GM12801 (cell line): ENCODE measurements around the gene CACNB2.

Experiments
- CTCF ChIP-seq: IDR thresholded peaks from one replicate; pipeline ENCODE4 v1.5.1; 2011; ENCODE audit warnings: control low read depth; ENCODE audit not compliant: insufficient read length; ENCODE audit errors: extremely low read depth

CACNB2 gene

GRCh38 chr10:18404530-18404929 is 264.3 kb downstream of the CACNB2 start:
- no peak for TF ChIP-seq CTCF

- TF ChIP-seq CTCF = no peak
These were observed 265.9 kb downstream of the CACNB2 start for GRCh38 chr10:18406136-18406535.

GRCh38 chr10:18409599-18410397 is 269.6 kb downstream of the CACNB2 start:
- no peak for TF ChIP-seq CTCF

GRCh38 chr10:18414061-18414460 is 273.8 kb downstream of the CACNB2 start:
- TF ChIP-seq CTCF = no peak

- TF ChIP-seq CTCF = no peak
These were observed 277.8 kb downstream of the CACNB2 start for GRCh38 chr10:18417950-18418527.

GRCh38 chr10:18418541-18419215 is 278.5 kb downstream of the CACNB2 start:
- no peak for TF ChIP-seq CTCF

- no peak for TF ChIP-seq CTCF
These were observed 279.7 kb downstream of the CACNB2 start for GRCh38 chr10:18419945-18420344.
